Colon (tissue), 2 donors: ENCODE measurements around the gene MTHFD2L.
"Not testable (repeated sequence)": the region's sequence is repeated elsewhere in the genome, so short reads cannot be mapped to it uniquely, and the experiment has no call there.

ENCODE experiments used
- FAIRE-seq: peaks from 2 replicates; lab custom pipeline; 2012; peaks lifted over from hg19 to GRCh38; lab: Jason Lieb, UNC
- donor health status: control.
- donor health status: control.

MTHFD2L gene

GRCh38 chr4:74189331-74190043 lies 31.6 kb downstream of the MTHFD2L start:
- FAIRE-seq, result no peak

GRCh38 chr4:74190332-74190731 lies 32.4 kb downstream of the MTHFD2L start:
- no peak for FAIRE-seq

- FAIRE-seq, result no peak
Observed at GRCh38 chr4:74190919-74191397, 33.0 kb downstream of the MTHFD2L start.

- no peak for FAIRE-seq
Observed at GRCh38 chr4:74197080-74197479, 39.2 kb downstream of the MTHFD2L start.

- no peak for FAIRE-seq
Observed at GRCh38 chr4:74202062-74202586, 44.2 kb downstream of the MTHFD2L start.

- no peak for FAIRE-seq
Observed at GRCh38 chr4:74203467-74203866, 45.5 kb downstream of the MTHFD2L start.

GRCh38 chr4:74205046-74205445 lies 47.1 kb downstream of the MTHFD2L start:
- FAIRE-seq, result no peak

- no peak for FAIRE-seq
Observed at GRCh38 chr4:74205559-74205958, 47.6 kb downstream of the MTHFD2L start.

GRCh38 chr4:74206088-74206825 lies 48.3 kb downstream of the MTHFD2L start:
- FAIRE-seq, result peak; percentile 38

GRCh38 chr4:74214457-74215159 lies 56.7 kb downstream of the MTHFD2L start:
- FAIRE-seq, result not testable (repeated sequence)

GRCh38 chr4:74215236-74215635 lies 57.3 kb downstream of the MTHFD2L start:
- FAIRE-seq, result not testable (repeated sequence)

GRCh38 chr4:74217365-74217764 lies 59.4 kb downstream of the MTHFD2L start:
- FAIRE-seq, result no peak

- no peak for FAIRE-seq
Observed at GRCh38 chr4:74218201-74218600, 60.3 kb downstream of the MTHFD2L start.

- no peak for FAIRE-seq
Observed at GRCh38 chr4:74219240-74219639, 61.3 kb downstream of the MTHFD2L start.

GRCh38 chr4:74223098-74223497 lies 65.2 kb downstream of the MTHFD2L start:
- no peak for FAIRE-seq

- FAIRE-seq, result no peak
Observed at GRCh38 chr4:74223801-74224200, 65.9 kb downstream of the MTHFD2L start.

GRCh38 chr4:74228691-74229640 lies 71.0 kb downstream of the MTHFD2L start:
- no peak for FAIRE-seq

GRCh38 chr4:74230902-74231499 lies 73.1 kb downstream of the MTHFD2L start:
- FAIRE-seq, result no peak

- no peak for FAIRE-seq
Observed at GRCh38 chr4:74235135-74235534, 77.2 kb downstream of the MTHFD2L start.

- no peak for FAIRE-seq
Observed at GRCh38 chr4:74237425-74237966, 79.6 kb downstream of the MTHFD2L start.

GRCh38 chr4:74244049-74244448 lies 86.1 kb downstream of the MTHFD2L start:
- no peak for FAIRE-seq
